T-helper 22 cell (primary cell): ENCODE measurements around the gene BAG3.
A peak's percentile ranks its signal among the peaks of the same experiment; 100 is the strongest.
"Not testable (repeated sequence)": the region's sequence is repeated elsewhere in the genome, so short reads cannot be mapped to it uniquely, and the experiment has no call there.

ENCODE experiments used
- DNase-seq: peaks from one replicate; pipeline ENCODE4 v3.0.0-alpha.2; 2020; ENCODE audit warnings: low read depth

The BAG3 gene

DNA sequence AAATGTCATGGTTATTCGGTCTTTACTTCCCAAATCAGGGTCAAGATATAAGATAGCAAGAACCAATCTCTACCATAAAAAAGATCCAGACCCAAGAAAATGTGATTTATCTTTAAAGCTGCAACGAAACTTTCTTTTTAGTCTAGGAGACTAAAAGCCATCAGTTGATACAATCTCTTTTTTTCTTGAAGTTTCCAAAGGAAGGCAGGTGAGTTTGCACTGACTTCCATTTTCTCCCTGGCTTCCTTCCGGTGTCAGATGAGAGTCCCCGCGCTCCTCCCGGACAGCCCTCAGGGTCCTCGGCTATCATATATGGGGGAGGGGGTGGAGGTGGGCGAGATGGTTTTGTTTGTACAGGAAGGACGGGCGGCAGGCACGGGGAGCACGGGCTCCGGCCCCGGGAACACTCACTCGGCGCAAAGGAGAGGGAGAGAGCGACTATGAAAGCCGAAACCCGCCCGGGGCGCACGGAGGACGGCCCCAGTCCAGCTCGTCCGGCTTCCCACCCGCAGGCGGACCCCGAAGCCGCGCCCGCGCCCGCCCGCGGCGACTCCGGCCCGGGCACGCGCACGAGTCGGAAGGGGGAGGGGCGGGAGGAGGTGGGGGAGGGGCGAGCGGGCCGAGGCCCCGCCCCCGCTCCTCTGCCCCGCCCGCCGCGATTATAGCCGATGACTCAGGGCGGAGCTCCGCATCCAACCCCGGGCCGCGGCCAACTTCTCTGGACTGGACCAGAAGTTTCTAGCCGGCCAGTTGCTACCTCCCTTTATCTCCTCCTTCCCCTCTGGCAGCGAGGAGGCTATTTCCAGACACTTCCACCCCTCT is at the start of gene BAG3:
Gene BAG3, plus strand, starts transcription at position 689 of the 822 bp plus-strand sequence. CDS start 296 bp downstream, outside the sequence.
- peak; percentile 58 for DNase-seq

DNA sequence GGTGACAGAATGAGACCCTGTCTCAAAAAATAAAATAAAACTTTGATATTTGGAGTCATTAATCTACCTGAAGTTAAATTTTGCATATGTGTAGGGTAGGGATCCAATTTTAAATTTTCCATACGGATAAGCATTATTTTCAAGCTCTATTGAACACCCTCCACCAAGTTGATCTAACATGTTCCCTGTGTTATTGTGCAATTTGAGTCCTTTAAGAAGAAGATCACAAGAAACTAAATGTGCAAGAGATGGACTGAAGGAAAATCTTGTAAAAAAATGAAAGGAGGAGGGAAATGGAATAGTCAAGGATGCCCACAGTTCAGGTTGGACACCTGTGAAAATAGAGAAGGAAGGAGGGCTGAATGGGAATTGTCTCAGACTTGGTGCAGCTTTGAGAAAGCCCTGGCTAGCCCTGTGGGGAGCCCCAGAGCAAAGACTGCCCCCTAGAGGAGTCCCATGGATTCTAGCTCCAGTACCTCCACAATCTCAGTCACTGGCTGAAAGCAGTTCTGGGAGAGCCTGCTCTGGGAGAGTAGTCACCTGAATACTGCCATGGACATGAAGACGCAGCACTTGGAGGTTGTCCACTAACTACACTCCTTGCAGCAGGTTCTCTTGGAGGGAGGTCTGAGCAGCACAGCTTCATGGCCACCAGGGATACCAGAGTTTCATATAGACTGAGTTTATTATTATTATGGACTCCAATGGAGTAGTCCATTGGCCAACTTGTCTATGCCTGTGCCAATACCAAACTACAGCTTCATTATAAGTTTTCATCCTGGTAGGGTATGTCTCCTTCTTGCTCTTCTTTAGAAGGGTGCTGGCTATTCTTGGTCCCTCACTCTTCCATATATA is 48.7 kb upstream of the BAG3 start:
- no peak for DNase-seq

DNA sequence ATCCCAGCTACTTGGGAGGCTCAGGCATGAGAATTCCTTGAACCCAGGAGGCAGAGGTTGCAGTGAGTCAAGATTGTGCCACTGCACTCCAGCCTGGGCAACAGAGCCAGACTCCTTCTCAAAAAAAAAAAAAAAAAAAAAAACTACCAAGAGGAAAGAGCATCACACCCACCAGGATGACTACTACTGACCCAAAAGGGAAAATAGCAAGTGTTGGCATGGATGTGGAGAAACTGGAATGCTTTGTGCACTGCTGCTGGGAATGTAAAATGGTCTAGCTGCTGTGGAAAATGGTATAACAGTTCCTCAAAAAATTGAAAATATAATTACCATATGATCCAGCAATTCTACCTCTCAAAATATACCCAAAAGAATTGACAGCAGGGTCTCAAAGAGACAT is 46.7 kb upstream of the BAG3 start:
- no peak for DNase-seq

DNA sequence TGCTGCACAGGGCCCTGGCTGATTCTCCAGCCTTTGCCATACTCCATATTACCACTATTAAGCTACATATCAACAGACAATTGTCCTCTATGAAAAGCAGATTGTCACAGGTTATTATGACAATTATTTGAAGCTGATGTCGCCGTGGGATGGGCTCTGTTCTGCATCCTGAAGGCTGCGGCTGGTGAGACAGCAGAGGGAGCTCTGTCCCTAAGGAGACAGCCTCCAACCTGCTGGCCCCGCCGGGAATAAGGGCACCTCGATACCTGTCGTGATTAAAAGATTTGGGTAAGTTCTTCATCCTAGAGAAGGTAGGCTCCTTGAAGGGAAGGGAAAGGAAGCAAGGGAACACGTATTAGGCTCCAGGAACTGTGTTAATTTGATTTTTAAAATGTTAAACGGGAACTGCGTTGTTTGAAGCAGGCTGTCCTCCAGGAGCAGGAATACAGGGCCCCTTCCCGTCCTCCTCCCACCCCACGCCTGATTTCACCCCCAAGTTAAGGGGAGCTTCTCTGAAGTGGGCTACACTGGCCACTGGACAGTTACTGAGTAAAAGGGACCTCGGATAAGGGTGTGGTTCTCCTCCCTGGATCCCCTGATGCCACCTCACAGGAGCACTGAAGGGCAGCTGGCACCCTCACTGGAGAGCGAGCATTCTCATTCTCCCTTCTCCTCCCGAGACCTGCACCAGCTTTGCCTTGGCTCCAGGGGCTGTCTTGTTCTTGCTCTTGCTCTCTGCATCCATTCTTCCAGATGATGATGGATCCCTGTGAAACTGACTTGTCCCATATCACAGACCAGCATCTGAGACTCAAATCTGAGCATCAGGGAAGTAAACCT is 42.6 kb upstream of the BAG3 start:
- no peak for DNase-seq

DNA sequence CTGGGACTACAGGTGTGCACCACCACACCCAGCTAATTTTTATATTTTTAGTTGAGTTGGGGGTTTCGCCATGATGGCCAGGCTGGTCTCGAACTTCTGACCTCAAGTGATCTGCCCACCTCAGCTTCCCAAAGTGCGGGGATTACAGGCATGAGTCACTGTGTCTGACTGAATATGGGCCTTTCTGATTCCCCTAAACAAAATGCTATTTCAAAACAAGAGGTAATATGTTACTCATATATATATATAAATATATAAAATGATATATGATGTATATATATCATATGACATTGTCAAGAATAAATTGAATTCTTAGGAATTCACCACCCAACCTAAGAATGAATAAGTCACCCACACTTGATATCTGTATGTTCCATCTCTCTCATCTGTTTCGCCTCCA is 41.7 kb upstream of the BAG3 start:
- DNase-seq: no peak

DNA sequence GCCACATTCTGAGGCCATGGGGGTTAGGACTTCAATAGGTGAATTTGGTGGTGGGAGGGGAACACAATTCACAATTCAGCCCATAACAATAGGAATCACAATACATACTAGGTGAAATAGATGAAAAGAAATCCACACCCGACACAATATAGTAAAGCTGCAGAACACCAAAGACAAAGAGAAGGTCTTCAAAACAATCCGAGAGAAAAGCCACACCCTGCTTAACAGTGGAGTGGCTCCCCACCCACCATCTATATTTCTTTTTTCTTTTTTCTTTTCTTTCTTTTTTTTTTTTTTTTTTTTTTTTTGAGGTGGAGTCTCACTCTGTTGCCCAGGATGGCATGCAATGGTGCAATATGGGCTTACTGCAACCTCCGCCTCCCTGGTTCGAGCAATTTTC is 39.7 kb upstream of the BAG3 start:
- DNase-seq: no peak

DNA sequence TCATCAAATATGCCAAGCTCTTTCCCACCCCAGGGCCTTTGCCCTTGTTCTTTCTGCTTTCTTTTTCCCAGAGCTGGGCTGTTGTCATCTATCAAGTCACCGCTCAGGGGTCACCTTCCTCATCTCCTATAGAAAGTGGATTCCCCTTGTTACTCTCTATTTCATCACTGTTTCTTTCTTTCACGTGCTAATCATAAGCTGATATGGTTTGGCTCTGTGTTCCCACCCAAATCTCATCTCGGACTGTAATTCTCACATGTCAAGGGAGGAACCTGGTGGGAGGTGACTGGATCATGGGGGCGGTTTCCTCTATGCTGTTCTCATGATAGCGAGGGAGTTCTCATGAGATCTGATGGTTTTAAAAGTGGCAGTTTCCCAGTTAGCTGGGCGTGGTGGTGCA is 37.4 kb upstream of the BAG3 start:
- no peak for DNase-seq

DNA sequence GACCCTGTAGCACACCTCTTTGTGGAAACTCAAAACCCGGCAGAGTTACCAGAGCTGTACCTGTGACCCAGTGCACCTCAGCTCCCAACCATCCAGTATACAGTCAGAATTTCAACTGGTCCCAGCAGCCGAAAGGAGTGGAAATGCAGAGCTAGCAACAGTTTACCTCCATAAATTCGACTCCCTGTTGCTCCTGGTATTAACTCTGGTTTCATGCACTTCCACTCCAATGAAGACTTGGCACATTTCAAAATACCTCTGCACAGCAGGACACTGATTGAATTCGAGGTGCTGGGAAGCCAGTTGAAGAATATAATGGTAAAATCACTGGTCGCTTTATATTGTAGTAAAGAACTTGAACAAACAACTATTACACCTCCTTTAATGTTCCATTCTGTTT is 36.5 kb upstream of the BAG3 start:
- no peak for DNase-seq

DNA sequence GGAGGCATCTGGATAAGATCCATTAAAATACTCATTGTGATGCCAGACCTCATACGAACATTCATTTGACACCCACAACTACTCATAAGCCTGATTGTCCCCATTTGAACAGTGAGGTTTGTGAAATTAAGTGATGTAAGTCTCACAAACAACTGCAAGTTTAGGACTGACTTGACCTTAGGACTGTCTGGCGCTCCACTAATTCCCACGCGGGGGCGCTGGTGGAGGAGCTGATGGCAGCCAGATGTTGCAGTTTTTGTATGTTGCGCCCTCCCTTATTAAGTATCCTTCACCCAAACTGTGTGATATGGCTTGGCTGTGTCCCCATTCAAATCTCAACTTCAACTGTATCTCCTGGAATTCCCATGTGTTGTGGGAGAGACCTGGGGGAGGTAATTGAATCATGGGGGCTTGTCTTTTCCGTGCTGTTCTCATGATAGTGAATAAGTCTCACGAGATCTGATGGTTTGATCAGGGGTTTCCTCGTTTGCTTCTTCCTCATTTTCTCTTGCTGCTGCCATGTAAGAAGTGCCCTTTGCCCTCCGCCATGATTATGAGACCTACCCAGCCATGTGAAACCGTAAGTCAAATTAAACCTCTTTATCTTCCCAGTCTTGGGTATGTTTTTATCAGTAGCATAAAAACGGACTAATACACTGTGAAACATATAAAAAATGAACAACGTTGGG is 34.2 kb upstream of the BAG3 start:
- no peak for DNase-seq

DNA sequence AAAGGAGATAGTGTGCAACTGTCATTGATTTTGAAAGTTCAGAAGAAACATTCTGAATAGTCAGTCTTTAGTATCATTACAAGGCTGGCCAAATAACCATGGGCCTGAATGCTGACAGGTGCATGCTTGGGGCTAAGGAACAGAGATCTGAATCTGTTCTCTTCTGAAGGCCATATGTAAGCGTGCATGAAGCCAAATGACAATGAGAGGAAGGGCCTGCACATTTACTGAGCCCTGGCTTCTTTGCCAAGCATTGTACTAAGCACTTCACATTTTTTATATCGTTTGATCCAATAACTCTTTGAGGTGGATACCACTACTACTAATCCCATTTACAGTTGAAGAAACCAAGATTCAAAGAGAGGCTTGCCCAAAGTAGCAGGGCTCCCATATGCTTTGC is 32.0 kb upstream of the BAG3 start:
- DNase-seq: no peak

DNA sequence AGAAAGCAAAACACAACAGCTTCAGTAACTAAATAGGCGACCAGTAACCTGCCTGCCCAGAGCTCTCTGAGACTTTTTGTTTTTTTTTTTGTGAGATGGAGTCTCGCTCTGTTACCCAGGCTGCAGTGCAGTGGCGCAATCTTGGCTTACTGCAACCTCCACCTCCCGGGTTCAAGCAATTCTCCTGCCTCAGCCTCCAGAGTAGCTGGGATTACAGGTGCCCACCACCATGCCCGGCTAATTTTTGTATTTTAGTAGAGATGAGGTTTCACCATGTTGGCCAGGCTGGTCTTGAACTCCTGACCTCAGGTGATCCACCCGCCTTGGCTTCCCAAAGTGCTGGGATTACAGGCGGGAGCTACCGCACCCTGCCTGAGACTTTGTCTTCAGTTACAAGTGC is 31.4 kb upstream of the BAG3 start:
- not testable (repeated sequence) for DNase-seq

DNA sequence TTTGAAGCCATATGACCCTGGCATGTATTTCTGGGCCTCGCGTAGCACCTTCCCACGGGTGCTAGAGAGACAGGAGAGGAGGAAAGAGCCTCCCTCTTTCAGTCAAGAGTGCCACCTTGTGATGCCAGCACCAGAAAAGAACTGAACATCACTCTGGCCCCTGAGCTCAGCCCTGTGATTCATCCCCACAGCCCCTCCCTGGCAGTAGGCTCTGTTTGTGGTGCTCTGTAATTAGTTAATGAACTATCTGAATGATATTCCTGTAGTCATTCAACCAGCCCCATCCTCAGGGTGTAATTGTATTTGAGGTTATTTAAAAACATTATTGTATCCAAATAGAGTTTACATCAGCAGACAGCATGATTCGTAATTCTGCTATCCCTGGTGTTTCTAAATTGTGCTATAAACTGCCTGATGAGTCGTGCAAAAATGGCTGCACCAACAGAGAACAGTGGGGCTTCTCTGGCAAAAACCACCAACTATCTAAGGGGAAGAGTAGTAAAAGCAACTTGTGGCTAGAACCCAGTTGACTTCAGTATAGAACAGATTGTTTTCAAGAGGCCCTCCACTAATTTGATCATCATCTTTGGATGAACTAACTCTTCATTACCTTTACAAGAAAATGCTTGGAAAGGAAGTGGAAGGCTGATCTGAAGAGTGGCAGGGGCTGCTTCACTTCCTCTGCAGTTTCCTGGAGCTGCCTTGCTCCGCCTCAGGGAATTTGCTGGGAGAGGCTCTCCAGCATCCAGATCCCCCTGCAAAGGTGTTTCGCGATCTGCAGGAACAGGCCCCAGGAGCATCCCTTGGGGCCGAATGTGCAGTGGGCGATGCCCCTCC is 30.7 kb upstream of the BAG3 start:
- no peak for DNase-seq

DNA sequence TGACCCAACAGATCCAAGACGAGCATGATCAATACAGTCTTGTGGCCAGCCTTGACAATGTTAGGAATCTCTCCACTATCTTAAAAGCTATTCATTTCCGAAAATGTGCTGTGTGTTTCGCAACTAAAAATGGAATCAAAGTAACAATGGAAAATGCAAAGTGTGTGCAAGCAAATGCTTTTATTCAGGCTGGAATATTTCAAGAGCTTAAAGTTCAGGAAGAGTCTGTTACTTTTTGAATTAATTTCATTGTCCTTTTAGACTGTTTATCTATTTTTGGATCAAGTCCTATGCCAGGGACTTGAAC is 30.1 kb upstream of the BAG3 start:
- no peak for DNase-seq

DNA sequence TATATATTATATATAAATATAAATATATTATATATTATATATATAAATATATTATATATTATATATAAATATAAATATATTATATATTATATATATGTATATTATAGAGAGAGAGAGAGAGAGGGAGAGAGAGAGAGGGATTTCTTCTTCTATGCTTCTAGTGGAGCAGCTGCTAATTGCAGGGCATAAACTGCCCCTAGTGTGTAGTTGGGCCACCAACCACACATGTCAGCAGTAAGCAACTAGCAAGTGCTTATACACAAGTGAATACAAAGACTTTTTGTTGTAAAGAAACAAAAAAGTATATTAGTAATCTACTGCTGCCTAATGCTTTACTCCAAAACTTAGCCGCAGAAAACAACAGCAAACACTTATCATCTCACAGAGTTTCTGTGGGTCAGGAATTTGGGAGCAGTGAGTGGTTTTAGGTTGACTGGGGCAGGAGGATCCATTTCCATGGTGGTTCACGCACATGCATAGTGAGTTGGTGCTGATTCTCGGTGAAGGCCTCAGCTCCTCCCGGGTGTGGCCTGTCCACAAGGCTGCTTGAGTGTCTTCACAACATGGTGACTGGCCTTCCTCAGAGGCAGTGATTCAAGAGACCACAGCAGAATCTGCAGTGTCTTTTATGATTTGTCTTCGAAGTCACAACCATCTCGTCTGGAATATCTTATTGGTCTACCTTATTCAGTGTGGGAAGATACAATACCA is 25.5 kb upstream of the BAG3 start:
- DNase-seq: no peak

DNA sequence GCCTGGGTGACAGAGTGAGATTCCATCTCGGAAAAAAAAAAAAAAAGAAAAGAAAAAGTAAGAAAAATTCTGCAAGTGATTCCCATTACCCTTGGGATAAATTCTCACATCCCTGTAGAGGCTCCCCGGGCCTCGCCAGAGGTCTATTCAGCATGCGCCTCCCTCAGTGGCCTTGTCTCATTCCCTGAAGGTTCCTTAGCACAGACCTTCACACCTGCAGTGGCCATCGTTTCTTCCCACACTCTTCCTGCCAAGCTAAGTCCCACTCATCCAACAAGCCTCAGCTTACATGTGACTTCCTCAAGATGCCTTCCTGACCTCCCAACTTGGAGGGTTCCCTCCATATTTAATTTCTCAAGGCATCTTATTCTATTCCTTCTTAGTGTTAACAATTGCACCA is 20.9 kb upstream of the BAG3 start:
- DNase-seq: no peak

DNA sequence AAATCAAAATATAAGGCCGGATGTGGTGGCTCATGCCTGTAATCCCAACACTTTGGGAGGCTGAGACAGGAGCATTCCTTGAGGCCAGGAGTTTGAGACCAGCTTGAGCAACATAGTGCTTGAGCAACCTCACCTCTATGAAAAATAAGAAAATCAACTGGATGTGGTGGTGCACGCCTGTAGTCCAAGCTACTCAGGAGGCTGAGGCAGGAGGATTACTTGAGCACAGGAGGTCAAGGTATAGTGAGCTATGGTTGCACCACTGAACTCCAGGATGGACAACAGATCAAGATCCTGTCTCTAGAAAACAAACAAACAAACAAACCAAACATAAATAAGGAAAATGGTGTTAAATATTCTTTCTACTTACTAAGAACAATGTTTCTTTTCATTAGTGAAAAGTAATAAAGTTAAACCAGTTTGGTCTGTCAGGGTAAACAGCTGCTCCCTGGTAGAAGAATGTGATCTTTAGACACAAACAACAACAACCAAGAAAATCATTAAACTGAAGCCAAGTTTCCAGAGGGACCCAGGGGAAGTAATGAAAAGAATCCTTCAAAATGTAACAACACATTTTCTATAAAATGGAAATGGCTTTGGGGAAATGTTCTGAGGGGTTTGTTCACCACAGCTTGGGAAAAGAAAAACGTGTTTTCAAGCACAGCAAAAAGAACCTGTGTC is 17.5 kb upstream of the BAG3 start:
- DNase-seq: no peak

DNA sequence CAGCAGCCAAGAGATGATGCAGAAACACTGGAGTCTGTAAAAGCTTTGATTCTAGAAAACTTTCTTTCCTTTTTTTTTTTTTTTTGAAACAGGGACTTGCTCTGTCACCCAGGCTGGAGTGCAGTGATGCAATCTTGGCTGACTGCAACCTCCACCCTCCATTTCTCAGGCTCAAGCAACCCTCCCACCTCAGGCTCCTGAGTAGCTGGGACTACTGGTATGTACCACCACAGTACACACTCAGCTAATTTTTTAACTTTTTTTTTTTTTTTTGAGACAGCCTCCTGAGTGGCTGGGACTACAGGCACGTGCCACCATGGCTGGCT is 17.0 kb upstream of the BAG3 start:
- no peak for DNase-seq

DNA sequence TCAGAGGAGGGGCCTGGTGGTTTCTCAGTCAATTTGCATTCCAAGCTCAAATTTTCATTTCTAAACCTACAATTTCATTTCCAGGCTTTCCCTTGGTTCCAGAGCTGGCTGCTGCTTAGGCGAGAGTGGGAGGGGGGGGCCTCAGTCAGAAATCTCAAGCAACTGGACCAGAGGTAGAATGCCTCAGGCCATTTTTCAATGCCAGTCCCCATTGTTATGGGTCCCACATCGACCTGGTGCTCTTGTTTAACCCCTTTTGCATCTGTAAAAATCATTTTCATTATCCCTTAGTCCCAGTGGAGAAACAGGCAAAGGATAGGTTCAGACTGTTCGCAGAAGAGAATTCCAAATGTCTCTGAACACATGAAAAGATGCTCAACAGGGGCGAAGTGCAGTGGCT is 13.5 kb upstream of the BAG3 start:
- DNase-seq: no peak

DNA sequence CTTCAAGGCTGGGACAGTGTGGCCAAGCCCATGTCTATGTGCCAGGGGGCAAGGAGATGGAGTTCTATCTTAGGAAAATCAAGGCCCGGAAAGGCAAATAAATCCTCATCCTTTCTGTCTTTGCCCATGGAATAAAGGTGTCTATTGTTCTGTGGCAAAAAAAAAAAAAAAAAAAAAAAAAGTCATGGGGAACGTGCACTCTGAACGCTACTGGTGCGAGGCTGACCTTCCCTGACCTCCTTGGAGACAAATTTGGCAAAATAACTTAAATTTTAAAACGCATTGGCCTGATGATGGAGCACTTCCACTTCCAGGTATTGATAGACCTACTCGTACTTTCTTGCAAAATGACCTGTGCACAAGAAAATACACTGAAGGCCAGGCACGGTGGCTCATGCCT is 12.2 kb upstream of the BAG3 start:
- no peak for DNase-seq

DNA sequence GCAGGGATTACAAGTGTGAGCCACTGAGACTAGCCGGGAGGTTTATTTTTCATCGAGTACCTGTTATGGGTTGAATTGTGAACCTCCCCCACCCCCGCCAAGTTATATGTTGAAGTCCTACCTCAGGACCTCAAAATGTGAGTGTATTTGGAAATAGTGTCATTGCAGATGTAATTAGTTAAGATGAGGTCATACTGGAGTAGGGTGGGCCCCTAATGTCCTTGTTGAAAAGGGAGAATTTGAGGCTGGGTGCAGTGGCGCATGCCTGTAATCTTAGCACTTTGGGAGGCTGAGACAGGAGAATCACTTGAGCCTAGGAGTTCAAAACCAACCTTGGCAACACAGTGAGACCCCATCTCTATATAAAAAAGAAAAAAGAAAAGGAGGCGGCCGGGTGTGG is 10.8 kb upstream of the BAG3 start:
- no peak for DNase-seq
